Ectodermal cell (in vitro differentiated cells): ENCODE measurements around the gene AQP1.

Experiments
- H3K27ac ChIP-seq: 2 replicates; pipeline ENCODE4 v1.7.0; 2013; ENCODE audit warnings: mild to moderate bottlenecking, low read depth, low read length; ENCODE audit not compliant: insufficient read depth, poor library complexity, severe bottlenecking
- H3K27me3 ChIP-seq: 2 replicates; pipeline ENCODE4 v1.7.0; 2013; ENCODE audit warnings: mild to moderate bottlenecking, low read length; ENCODE audit not compliant: insufficient read depth, control insufficient read depth, poor library complexity, severe bottlenecking
- H3K36me3 ChIP-seq: one replicate; pipeline ENCODE4 v1.7.0; 2013; ENCODE audit warnings: low read length; ENCODE audit not compliant: control insufficient read depth, insufficient read depth
- H3K4me1 ChIP-seq: one replicate; pipeline ENCODE4 v1.7.0; 2013; ENCODE audit warnings: low read length; ENCODE audit not compliant: control insufficient read depth, insufficient read depth
- H3K4me3 ChIP-seq: 2 replicates; pipeline ENCODE4 v1.7.0; 2013; ENCODE audit warnings: low read depth, low read length, control low read depth; ENCODE audit not compliant: insufficient read depth
- H3K9me3 ChIP-seq: 2 replicates; pipeline ENCODE4 v1.7.0; 2013; ENCODE audit warnings: mild to moderate bottlenecking, low read length, moderate library complexity; ENCODE audit not compliant: control insufficient read depth
- WGBS, 2 experiments: methylation state at CpG; one replicate each; pipeline ENCODE4 v1.1.7; 2013; ENCODE audit warnings: missing lambda C conversion rate in 2 of 2; 5-methylcytosine and 5-hydroxymethylcytosine counted together

AQP1 gene

DNA sequence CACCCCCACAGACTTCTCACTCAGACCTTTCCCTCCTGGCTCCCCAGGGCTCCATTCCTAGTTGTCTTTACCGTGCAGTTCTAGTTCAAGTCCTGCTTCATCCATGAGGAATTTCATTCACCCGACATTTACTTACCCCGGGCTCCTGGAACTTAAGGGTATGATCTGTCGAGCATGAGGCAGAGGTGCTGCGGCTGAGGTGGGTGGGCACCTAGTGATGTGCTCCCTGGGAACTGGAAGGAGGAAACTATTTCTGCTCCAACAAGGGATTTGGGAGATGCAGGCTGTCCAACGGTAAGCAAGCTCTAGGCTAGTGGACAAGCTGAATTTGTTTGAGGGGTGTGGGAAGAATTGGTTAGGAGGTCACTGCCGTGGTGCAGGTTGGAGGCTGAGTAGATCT lies 30.2 kb upstream of the AQP1 start:
- Histone ChIP-seq H3K9me3 (no peaks in the 10 kb centered on the region), H3K27me3 (no peaks in the 10 kb centered on the region), H3K27ac (no peak overlapping the region), H3K36me3 (no peaks in the 10 kb centered on the region), H3K4me3 (no peak overlapping the region), H3K4me1 (peaks cover 28% of the 10 kb centered on the region)
- 85 to 90% methylated on average over 7 of the region's 7 CpGs for WGBS, 2 experiments

DNA sequence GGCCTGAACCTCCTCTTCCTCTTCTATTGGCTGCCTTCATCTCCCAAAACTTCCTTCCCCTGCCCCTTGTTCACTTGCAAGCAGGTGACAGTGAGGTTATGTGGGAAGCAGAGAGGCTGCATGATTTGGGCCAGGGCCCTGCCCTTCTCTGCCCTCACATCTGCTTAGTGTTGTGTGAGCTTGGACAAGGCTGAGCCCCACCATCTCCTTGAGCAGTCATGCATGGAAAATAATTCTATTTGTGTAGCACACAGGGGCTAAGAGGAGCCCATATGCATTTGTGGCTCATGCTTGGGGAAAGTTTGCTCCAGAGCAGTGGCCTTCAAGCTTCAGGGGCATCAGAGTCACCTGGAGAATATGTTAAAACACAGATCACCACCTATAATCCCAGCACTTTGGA lies 26.8 kb upstream of the AQP1 start:
- H3K9me3 ChIP-seq: no peaks in the 10 kb centered on the region
- no peak overlapping the region for H3K4me3 ChIP-seq
- no peaks in the 10 kb centered on the region for H3K36me3 ChIP-seq
- H3K4me1 ChIP-seq: peaks cover 31% of the 10 kb centered on the region
- no peaks in the 10 kb centered on the region for H3K27me3 ChIP-seq
- no peak overlapping the region for H3K27ac ChIP-seq

DNA sequence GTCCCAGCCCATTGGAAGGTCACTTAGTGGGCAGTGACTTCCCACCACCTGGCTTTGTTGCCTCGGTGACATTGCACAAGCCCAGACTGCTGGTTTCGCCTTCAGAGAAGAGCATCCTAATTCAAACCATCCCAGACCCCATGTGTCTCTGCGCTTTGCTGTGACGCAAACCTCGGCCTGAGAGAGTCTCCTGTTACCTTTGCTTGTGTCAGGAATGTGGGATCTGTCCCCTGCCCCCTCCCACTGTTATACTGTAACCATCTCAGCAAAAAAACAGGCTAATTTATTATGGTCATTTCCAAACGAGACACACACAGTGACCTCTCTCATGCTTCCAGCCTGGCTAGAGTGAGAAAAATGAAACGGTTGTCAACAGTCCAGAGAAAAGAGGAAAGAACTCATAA lies 25.0 kb upstream of the AQP1 start:
- Histone ChIP-seq H3K36me3 (no peaks in the 10 kb centered on the region), H3K4me1 (peaks cover 19% of the 10 kb centered on the region), H3K27ac (no peak overlapping the region), H3K4me3 (no peak overlapping the region), H3K27me3 (no peaks in the 10 kb centered on the region), H3K9me3 (no peaks in the 10 kb centered on the region)
- WGBS, 2 experiments: 92 to 94% methylated on average over 7 of the region's 7 CpGs

DNA sequence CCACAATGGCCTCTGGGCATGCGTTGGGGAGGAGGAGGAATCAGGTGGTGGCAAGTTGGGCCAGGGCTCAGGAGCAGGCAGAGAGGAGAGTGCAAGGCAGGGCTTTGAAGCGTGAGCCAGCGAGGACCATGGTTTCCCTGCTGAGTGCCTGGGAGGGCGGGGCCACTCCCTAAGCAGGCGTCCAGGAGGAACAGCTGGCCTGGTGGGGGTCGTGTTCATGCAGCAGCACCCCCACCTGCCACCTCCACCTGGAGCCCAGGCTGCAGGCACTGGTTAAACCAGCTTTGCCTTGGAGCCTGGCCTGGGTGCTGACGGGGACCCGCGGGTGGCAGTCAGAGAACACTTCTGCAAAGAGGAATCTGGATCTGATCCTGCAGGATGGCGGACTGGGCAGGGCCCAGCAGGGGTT lies 24.2 kb upstream of the AQP1 start:
- 42 to 47% methylated on average over 10 of the region's 10 CpGs for WGBS, 2 experiments
- Histone ChIP-seq H3K4me3 (no peak overlapping the region), H3K36me3 (no peaks in the 10 kb centered on the region), H3K9me3 (no peaks in the 10 kb centered on the region), H3K4me1 (peaks cover 19% of the 10 kb centered on the region), H3K27me3 (no peaks in the 10 kb centered on the region), H3K27ac (no peak overlapping the region)

DNA sequence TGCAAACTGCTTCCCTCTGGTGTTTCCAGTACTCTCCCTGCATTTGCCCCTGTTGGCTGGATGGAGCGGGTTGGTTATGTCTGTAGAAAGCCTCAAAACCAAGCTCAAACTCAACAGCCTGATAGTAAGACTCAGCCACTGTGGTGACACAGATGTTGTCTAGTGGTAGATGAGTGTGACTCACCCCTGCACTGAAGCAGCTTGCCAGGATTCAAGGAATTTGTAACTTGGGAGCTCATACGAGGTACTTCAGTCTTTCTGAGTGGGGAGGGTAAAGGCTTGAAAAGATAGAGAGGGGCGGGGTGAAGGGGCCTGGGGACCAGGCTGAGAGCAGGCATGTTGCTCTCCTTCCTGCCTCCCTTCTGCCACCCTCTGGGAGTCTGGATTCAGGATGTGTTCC lies 22.9 kb upstream of the AQP1 start:
- H3K27ac ChIP-seq: no peak overlapping the region
- H3K4me1 ChIP-seq: peaks cover 19% of the 10 kb centered on the region
- H3K9me3 ChIP-seq: no peaks in the 10 kb centered on the region
- H3K27me3 ChIP-seq: no peaks in the 10 kb centered on the region
- WGBS, 2 experiments: 54 to 58% methylated on average over 3 of the region's 3 CpGs
- H3K36me3 ChIP-seq: no peaks in the 10 kb centered on the region
- H3K4me3 ChIP-seq: no peak overlapping the region

DNA sequence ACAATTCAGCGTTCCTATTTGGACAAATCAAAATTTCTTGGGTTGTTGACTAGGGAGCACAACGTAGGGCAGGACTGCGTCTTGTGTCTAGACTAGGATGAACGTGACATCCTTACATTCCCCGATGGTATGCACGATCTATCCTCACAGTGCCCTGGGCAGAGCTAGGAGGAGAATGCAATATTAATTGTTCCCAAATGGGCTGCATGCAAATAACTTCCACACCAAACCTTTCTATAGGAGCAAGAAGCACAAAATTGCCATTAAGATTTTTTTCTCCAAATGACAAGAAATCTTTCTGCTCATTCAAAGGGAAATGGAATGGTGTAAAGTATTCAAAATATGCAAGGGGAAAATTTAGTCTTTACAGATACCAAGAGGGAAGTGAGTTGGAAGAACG lies 21.4 kb upstream of the AQP1 start:
- WGBS, 2 experiments: 94 to 95% methylated on average over 7 of the region's 7 CpGs
- no peaks in the 10 kb centered on the region for H3K36me3 ChIP-seq
- H3K27me3 ChIP-seq: no peaks in the 10 kb centered on the region
- H3K9me3 ChIP-seq: no peaks in the 10 kb centered on the region
- no peak overlapping the region for H3K4me3 ChIP-seq
- H3K4me1 ChIP-seq: peaks cover 19% of the 10 kb centered on the region
- H3K27ac ChIP-seq: no peak overlapping the region

DNA sequence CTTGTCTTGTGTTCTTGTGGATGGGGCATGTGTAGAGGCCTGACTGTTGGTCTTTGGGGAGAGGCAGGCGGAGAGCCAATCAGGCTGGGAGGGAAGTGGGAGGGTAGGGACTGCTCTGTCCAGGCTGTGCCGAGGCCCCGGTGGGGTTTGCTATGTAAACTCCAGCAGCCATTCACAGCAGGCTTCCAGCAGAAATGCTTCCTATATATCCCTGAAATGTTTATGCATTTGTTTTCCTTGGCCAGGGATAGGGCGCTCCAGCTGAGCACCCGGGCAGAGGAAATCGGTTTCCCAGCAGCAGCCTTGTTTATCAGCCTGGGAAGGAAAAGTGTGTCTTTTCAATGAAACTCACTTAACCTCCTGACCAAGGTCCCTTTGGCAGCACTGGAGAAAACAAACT lies 18.3 kb upstream of the AQP1 start:
- 89 to 94% methylated on average over 6 of the region's 6 CpGs for WGBS, 2 experiments
- Histone ChIP-seq H3K4me1 (peaks cover 11% of the 10 kb centered on the region), H3K9me3 (no peaks in the 10 kb centered on the region), H3K27ac (no peak overlapping the region), H3K4me3 (no peak overlapping the region), H3K36me3 (no peaks in the 10 kb centered on the region), H3K27me3 (no peaks in the 10 kb centered on the region)

DNA sequence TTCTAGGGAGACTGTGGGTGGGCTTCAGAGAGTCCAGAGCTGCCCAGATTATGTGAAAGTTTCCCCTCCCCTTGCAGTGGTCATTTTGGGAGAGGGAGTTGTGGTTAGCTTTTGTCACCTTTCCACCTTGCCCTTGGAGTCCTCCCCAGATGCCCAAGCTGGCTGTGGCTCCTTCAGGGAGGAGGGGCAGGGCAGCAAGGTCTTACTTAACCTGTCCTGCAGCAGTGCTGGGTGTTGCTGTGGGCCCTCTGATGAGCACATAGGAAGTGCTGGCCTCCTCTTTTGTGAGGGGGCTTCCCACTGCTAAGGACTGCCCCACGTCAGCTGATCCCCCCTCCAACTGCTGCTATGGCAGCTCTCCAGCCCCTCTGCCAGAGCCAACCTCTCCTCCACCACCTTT lies 17.6 kb upstream of the AQP1 start:
- Histone ChIP-seq H3K4me1 (peaks cover 11% of the 10 kb centered on the region), H3K4me3 (no peak overlapping the region), H3K27ac (no peak overlapping the region), H3K36me3 (no peaks in the 10 kb centered on the region), H3K9me3 (no peaks in the 10 kb centered on the region), H3K27me3 (no peaks in the 10 kb centered on the region)
- WGBS, 2 experiments: 78 to 88% methylated on average over 1 of the region's 1 CpG

DNA sequence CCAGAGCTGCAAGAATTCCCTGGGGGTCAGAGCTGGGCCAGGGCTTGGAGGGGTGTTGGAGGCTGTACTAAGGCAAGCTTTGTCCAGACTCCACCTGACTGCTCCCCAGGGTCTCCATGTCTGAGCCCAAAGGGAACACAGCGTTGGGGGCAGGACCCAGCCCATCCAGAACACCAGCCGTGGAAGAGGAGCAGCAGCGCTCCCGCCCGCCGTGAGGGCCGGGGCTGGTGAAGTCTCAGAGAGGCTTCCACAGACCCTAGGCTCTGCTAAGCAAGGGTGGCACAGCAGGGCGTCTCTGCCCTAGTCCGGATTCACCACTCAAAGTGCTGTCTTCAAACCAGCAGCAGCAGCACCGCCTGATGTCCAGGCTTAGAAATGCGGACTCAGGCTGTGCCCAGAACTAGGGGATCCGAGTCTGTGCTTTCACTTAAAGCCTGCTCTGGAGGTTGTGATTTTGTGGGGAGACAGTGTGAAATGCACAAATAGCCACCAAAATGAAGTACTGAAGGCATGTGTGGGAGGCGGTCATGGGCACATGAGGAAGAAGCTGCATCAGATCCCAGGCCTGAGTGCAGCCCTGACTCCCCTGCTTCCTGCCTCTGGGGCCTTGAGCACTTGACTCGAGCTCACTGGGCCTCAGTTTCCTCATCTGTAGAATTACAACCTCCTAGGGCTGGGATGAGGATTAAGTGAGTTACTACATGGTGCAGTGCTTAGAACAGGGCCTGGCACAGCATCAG lies 16.6 kb upstream of the AQP1 start:
- H3K27me3 ChIP-seq: no peaks in the 10 kb centered on the region
- no peak overlapping the region for H3K27ac ChIP-seq
- H3K4me3 ChIP-seq: no peak overlapping the region
- no peaks in the 10 kb centered on the region for H3K36me3 ChIP-seq
- H3K9me3 ChIP-seq: no peaks in the 10 kb centered on the region
- 86 to 89% methylated on average over 14 of the region's 14 CpGs for WGBS, 2 experiments
- H3K4me1 ChIP-seq: peaks cover 11% of the 10 kb centered on the region

DNA sequence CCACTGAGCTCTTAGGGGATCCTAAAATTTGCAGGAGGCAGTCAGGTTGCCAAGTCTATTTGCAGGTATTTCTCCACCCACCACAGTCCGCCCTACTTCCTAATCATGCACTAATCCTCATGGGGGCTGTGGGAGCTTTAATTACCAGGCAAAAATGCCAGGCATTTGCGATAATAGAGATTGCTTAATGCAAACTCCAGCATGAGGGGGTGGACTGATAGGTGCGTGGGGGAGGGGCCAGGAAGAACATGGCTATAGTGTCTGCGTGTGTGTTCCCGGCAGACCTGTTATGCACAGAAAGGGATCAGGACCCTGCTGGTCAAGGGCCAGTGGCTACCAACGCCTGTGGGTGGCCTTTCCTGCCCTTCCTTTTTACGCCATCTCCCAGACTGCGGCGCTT lies 15.6 kb upstream of the AQP1 start:
- no peaks in the 10 kb centered on the region for H3K36me3 ChIP-seq
- H3K27ac ChIP-seq: no peak overlapping the region
- H3K27me3 ChIP-seq: no peaks in the 10 kb centered on the region
- no peaks in the 10 kb centered on the region for H3K9me3 ChIP-seq
- H3K4me3 ChIP-seq: no peak overlapping the region
- 90 to 95% methylated on average over 8 to 9 of the region's 9 CpGs for WGBS, 2 experiments
- H3K4me1 ChIP-seq: peaks cover 11% of the 10 kb centered on the region
